ENCODE results near the gene PDE3A. TPM values are rescaled to one million over a fixed set of nuclear protein-coding genes. Genes with fewer than 3 reads are reported as not detected.

PDE3A gene
- total RNA-seq, 1 experiment from 2014 or later: 0.58 TPM

DNA sequence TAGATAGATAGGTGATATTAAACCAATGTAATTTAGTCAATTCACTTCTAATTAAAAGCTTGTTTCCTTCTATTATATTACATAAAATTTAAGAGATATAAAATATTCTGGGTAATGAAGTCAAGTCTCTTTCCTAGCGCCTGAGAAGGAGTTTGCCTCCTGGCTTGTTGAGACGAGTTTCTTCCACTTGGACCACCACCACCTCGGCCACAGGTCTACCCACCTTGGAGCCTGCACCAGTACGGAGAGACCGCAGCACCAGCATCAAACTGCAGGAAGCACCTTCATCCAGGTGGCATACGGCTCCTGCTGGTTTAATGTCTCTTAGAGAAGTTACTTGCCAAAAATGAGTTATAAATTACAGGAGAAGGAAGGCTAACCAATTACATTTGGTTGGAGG, 247.8 kb downstream of the PDE3A start:
- no peaks in the 10 kb centered on the region for H4K20me1 ChIP-seq (ENCODE audit: low read length)
- no peaks in the 10 kb centered on the region for H3K9me2 ChIP-seq (replicated peaks; ENCODE audit: low read length)
- no peaks in the 10 kb centered on the region for H3K79me2 ChIP-seq (ENCODE audit: low read length)
- no TSS peak for BruUV-seq (replicated peaks)
- DNase-seq: no peak
- H3F3A ChIP-seq (ENCODE audit: low read length, unreplicated experiment): no peaks in the 10 kb centered on the region
- intact Hi-C loops (cut with micrococcal nuclease): no loop called here
- no peak overlapping the region for H3K4me2 ChIP-seq (ENCODE audit: low read length)
- no peak overlapping the region for H3K9ac ChIP-seq (ENCODE audit: low read length)
- no peak overlapping the region for H3K27ac ChIP-seq (ENCODE audit: low read length)
- no peaks in the 10 kb centered on the region for H3K9me3 ChIP-seq (ENCODE audit: low read length)
- H3K4me1 ChIP-seq (ENCODE audit: insufficient read depth, low read length): no peaks in the 10 kb centered on the region
- TF ChIP-seq, protein P1, sequence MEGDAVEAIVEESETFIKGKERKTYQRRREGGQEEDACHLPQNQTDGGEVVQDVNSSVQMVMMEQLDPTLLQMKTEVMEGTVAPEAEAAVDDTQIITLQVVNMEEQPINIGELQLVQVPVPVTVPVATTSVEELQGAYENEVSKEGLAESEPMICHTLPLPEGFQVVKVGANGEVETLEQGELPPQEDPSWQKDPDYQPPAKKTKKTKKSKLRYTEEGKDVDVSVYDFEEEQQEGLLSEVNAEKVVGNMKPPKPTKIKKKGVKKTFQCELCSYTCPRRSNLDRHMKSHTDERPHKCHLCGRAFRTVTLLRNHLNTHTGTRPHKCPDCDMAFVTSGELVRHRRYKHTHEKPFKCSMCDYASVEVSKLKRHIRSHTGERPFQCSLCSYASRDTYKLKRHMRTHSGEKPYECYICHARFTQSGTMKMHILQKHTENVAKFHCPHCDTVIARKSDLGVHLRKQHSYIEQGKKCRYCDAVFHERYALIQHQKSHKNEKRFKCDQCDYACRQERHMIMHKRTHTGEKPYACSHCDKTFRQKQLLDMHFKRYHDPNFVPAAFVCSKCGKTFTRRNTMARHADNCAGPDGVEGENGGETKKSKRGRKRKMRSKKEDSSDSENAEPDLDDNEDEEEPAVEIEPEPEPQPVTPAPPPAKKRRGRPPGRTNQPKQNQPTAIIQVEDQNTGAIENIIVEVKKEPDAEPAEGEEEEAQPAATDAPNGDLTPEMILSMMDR (conservative IDR thresholded peaks at IDR 0.05; ENCODE audit: low read depth, low read length): no peak
- no peak for TF ChIP-seq EZH2 (IDR thresholded peaks at IDR 0.05; ENCODE audit: low read length, unreplicated experiment)
- no peak for TF ChIP-seq EZH2phosphoT487 (IDR thresholded peaks at IDR 0.05; ENCODE audit: borderline replicate concordance, low read length)
- no peaks in the 10 kb centered on the region for H3K27me3 ChIP-seq (ENCODE audit: low read length)
- CTCF ChIA-PET: no interaction called here
- H3K4me3 ChIP-seq (ENCODE audit: low read length): no peak overlapping the region
- no peak overlapping the region for H2AFZ ChIP-seq (ENCODE audit: low read length)
- ATAC-seq: no peak
- POLR2A ChIA-PET (ENCODE audit: unreplicated experiment): no interaction called here
- H3K36me3 ChIP-seq (ENCODE audit: low read depth, low read length): no peaks in the 10 kb centered on the region

DNA sequence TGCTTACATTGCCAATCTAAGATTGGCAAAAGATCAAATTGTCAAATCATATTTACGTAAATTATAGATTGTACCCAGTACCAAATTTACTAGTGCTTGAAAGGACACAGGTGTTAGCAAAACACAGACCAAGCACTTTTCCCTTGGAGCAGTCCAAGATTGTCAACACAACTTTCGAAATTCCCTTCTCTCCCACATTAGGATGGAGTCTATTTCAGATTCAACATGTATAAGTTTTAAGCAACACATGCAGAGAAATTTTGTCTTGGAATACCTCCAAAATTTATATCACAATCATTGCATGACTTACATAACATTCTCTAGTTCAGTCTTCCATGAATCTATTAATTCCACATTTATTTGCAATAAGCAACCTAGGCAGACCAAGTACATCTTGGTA, 251.9 kb downstream of the PDE3A start:
- TF ChIP-seq EZH2phosphoT487 (IDR thresholded peaks at IDR 0.05; ENCODE audit: borderline replicate concordance, low read length) (no peak), EZH2 (IDR thresholded peaks at IDR 0.05; ENCODE audit: low read length, unreplicated experiment) (no peak)
- TF ChIP-seq, protein P1 (conservative IDR thresholded peaks at IDR 0.05; ENCODE audit: low read depth, low read length): no peak
- POLR2A ChIA-PET (ENCODE audit: unreplicated experiment): no interaction called here
- H3K4me3 ChIP-seq (ENCODE audit: low read length): no peak overlapping the region
- H4K20me1 ChIP-seq (ENCODE audit: low read length): no peaks in the 10 kb centered on the region
- H3K4me2 ChIP-seq (ENCODE audit: low read length): no peak overlapping the region
- no peak for ATAC-seq
- H2AFZ ChIP-seq (ENCODE audit: low read length): no peak overlapping the region
- H3K36me3 ChIP-seq (ENCODE audit: low read depth, low read length): no peaks in the 10 kb centered on the region
- H3K27me3 ChIP-seq (ENCODE audit: low read length): no peaks in the 10 kb centered on the region
- H3K9me2 ChIP-seq (replicated peaks; ENCODE audit: low read length): no peaks in the 10 kb centered on the region
- H3K79me2 ChIP-seq (ENCODE audit: low read length): no peaks in the 10 kb centered on the region
- no TSS peak for BruUV-seq (replicated peaks)
- intact Hi-C loops (cut with micrococcal nuclease): no loop called here
- no peaks in the 10 kb centered on the region for H3K4me1 ChIP-seq (ENCODE audit: insufficient read depth, low read length)
- no peak overlapping the region for H3K9ac ChIP-seq (ENCODE audit: low read length)
- DNase-seq: no peak
- H3F3A ChIP-seq (ENCODE audit: low read length, unreplicated experiment): no peaks in the 10 kb centered on the region
- H3K9me3 ChIP-seq (ENCODE audit: low read length): no peaks in the 10 kb centered on the region
- CTCF ChIA-PET: no interaction called here
- H3K27ac ChIP-seq (ENCODE audit: low read length): no peak overlapping the region

- Histone ChIP-seq H3K36me3 (ENCODE audit: low read depth, low read length) (no peaks in the 10 kb centered on the region), H3K27ac (ENCODE audit: low read length) (no peak overlapping the region), H3F3A (ENCODE audit: low read length, unreplicated experiment) (no peaks in the 10 kb centered on the region), H4K20me1 (ENCODE audit: low read length) (no peaks in the 10 kb centered on the region), H3K79me2 (ENCODE audit: low read length) (no peaks in the 10 kb centered on the region), H3K4me2 (ENCODE audit: low read length) (no peak overlapping the region), H3K4me3 (ENCODE audit: low read length) (no peak overlapping the region), H2AFZ (ENCODE audit: low read length) (no peak overlapping the region), H3K9me3 (ENCODE audit: low read length) (no peaks in the 10 kb centered on the region), H3K9me2 (replicated peaks; ENCODE audit: low read length) (no peaks in the 10 kb centered on the region), H3K4me1 (ENCODE audit: insufficient read depth, low read length) (no peaks in the 10 kb centered on the region), H3K27me3 (ENCODE audit: low read length) (no peaks in the 10 kb centered on the region), H3K9ac (ENCODE audit: low read length) (no peak overlapping the region)
- intact Hi-C loops (cut with micrococcal nuclease): no loop called here
- DNase-seq: peak; percentile 43
- no peak; the same call in 1 of the 2 replicates for ATAC-seq
- no TSS peak for BruUV-seq (replicated peaks)
- TF ChIP-seq, protein P1 (conservative IDR thresholded peaks at IDR 0.05; ENCODE audit: low read depth, low read length): peak; percentile 52
- TF ChIP-seq EZH2 (IDR thresholded peaks at IDR 0.05; ENCODE audit: low read length, unreplicated experiment): no peak
- ChIA-PET POLR2A (ENCODE audit: unreplicated experiment) (no interaction called here), CTCF (no interaction called here)
Measured at GRCh38 chr12:20624718-20625117, 256.4 kb downstream of the PDE3A start.

All from PC-3 (cell line).